Amniotic epithelial cell (primary cell): ENCODE measurements around the gene DNAJC5.
"Not testable (repeated sequence)": the region's sequence is repeated elsewhere in the genome, so short reads cannot be mapped to it uniquely, and the experiment has no call there.

Experiments used
- DNase-seq: peaks from one replicate; pipeline ENCODE4 v3.0.0-alpha.2; 2010; ENCODE audit warnings: low read depth

Gene DNAJC5

GRCh38 chr20:63955827-63956663 is 61.1 kb downstream of the DNAJC5 start, which contains the start of gene UCKL1:
Gene UCKL1 (minus strand): TSS chr20:63956416. CDS start chr20:63956372, 44 bp downstream.
- peak; percentile 85 for DNase-seq

DNA sequence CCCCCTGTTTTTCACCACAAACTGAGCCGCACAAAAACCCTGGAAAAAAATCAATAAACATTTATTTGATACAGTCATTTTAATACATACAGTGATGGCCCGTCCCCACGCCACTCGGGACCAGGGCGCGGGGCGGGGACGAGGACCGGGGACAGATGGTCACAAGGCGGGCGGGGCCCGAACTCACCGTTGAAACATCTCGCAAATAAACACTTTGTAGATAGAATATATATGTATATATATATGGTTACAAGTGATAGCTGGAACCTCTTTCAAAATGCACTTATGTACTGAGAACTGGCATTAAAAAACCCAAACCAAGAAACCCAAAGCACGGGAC is 61.7 kb downstream of the DNAJC5 start:
- no peak for DNase-seq

DNA sequence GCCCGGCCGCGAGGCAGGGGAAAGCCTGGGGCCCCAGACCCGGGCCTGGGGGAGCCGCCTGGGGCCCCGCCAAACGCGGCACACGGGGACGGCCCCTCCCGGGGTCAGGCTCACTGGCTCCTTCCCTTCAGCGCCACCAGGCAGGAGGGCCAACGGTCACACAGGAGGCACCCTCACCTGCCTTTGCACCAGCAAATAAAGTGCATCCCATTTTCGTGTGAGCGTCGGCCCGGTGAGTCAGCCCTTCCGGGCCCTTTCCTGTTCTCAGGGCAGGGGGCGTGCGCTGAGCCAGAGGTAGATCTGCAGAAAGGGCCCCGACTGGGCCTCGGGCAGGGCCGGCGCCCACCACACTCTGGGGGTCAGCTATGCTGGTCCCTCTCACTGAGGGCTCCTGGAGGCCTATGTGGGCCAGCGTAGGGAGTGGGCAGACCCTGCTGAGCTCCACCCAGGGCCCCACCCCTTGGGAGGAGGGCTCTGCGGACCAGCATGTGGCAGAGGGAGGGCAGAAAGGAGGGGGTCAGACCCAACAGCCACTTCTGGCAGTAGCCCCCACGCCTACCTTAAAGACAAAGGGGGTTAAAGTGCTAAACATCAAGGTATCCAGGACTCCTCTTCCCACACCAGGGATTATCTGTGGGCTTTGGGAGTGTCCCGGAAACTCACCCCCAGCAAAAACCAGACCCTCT is 62.2 kb downstream of the DNAJC5 start:
- peak; percentile 53 for DNase-seq

DNA sequence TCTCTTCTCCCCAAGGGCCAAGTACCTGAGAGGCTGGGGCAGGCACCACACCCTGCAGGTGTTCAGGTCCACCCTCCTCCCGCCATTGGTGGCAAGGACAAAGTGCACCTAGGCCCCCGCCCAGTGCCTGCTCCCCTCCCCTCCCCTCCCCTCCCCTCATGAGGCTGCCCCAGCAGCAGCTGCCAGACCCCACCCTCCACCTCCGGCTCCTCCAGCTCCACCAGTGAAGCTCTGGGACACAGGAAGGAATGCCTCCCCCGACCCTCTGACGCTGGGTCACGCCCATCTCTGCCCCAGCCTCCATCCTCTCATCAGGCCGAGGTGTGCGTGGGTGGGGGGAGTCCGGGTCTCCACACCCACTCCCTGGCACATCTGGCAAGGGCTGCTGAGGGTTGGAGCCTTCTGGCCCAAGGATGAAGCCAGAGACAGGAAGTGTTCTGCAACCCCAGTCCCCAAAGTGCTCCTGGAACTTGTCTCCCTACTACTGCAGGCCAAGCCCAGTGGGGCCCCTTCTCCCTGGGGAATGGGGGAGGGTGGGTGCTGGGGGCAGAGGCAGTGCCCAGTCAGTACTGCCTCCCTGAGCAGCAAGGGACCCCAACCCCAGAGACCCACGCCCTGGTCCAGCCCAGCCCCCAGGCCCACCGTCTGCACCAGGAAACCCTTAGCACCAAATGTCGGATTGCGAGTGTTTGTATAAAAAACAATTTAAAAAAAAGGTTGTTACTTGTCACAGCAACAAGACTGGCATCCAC is 62.9 kb downstream of the DNAJC5 start:
- DNase-seq, result peak; percentile 29

DNA sequence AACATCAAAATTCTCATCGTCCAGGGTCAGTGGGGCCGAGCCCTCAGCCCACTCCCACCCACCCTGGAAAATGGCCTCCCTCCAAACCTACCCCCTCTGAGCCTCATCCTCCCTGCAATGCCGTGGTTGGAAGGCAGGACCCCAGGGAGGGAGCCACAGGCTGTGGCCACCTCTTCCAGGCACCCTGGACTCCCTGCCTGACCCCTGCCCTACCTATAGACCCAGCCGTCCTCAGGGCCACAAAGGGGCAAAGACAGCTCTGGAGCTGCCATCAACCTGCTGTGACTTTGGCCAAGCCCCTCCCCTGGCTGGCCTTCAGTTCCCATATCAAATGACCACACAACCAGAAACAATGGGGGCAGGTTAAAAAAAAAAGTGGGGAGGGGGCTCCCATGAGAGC is 63.5 kb downstream of the DNAJC5 start:
- DNase-seq, result no peak

DNA sequence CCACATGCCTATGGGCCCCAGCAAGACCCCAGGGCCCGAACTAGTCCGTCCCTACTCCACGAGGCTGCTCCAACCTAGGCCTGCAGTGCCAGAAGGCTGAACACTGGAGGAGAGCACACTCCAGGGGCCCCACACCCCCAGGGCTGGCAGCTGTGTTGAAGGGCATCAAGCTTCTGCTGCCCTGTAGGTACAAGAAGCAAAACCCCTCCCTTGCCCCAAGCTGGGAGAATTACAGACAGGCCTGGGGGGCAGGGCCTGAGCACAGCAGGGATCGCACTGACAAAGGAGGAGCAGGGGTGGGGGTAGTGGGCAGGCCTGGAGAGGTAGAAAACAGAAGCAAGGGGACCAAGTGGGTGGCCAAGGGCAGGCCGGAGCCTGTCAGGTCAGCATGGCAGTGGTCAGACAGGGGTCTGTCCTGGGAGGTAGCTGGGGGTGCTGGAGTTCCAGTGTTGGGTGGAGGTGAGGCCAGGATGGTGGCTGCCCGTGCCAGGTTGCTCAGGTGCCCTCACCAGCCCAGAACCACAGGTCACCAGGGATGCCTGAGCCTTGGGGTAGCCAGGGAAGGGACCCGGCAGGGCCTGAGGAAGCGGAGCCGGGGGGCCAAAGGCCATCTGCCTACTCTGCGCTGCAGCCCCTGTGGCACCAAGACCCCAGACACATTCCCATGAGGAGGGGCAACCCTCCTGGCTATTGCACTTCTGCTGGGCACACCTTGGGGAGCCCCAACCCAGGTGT is 64.2 kb downstream of the DNAJC5 start:
- DNase-seq, result no peak

DNA sequence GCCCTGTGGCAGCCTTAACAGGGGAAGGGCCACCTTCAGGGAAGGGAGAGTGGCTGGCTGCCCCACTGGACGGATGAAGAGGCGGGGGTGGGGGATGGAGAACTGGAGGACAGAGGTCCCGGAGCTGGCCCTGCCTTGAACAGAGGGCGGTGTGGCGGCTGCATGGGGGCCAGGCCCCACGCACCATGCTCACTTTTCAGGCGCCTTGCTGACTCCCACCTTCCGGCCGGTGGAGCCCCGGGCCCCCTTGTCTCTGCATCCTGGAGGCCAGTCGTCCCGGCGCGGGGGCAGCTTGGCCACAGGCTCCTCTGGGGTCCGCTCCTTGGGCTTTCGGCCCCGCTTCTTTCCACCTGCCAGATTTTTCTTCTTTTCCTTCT is 64.8 kb downstream of the DNAJC5 start:
- no peak for DNase-seq

DNA sequence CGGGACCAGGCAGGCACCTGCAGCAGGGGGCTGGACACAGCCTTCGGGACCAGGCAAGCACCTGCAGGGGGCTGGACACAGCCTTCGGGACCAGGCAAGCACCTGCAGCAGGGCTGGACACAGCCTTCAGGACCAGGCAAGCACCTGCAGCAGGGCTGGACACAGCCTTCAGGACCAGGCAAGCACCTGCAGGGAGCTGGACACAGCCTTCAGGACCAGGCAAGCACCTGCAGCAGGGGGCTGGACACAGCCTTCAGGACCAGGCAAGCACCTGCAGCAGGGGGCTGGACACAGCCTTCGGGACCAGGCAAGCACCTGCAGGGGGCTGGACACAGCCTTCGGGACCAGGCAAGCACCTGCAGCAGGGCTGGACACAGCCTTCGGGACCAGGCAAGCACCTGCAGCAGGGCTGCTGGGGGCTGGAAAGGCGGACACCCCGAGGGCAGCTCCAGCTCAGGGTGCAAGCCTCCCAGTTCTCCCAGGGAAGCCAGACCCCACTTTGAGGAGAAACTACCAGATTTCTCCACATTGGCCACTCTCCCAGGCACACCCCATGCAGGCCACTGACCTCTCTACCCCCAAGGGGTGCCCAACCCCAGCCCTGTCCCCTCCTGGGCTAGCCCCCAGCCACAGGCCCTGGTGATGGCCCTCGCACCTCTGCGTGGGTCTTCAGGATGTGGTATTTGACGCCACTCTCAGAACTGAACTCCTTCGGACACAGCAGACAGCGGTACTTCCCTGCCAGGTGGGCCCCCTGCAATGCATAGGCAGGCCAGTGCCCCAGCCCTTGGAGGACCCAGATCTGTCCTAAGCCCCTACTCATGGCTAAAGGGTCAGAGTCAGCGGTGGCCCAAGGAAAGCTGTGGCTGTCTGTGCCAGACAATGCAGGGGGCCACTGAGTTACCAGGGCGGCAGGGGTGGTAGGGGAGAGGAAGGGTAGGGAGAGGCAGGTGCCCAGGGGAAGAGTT is 66.0 kb downstream of the DNAJC5 start:
- DNase-seq, result not testable (repeated sequence)

GRCh38 chr20:63961664-63962425 is 66.9 kb downstream of the DNAJC5 start:
- DNase-seq, result no peak

DNA sequence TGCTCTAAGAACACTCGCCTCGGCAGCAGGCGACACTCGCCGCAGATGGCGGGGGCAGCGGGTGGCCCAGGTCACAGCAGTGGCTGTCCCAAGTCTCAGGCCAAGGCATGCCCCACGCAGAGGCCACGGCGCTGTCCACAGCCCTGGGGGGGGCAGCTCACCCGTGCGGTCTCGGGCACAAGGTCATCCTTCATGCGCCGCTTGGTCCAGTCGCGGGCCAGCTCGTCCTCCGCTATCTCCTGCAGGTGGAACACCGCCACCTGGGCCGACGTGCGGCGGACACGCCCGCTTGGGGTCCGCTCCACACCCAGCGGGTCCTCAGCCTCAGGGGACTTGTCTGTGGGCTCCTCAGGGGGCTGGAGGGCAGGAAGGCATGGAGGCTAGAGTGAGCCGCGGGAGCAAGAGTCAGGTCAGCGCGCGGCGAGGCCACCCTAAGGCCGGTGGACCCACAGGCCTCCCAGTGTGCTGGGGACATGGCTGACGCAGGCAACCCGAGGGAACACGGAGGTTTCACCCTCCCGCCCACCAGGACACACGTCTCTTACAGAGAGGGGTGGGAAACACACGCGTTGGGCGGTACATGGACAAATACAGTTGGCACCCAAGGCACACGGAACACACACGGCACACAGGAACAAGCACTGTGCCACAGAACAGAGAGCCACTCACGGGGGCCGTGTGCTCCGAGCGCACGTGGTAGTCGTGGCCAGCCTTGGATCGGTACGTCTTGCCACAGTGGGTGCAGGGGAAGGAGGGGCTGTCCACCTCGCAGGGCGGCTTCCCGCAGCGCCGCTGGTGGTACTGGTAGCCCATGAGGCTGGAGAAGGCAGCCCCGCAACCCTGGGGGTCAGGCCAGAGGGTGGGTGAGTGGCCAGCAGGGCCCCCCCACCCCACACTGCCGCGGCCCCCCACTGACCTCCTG is 67.8 kb downstream of the DNAJC5 start:
- DNase-seq, result no peak

GRCh38 chr20:63963348-63963741 is 68.4 kb downstream of the DNAJC5 start:
- no peak for DNase-seq

- DNase-seq, result no peak
These were observed 68.9 kb downstream of the DNAJC5 start for GRCh38 chr20:63963784-63964301.

DNA sequence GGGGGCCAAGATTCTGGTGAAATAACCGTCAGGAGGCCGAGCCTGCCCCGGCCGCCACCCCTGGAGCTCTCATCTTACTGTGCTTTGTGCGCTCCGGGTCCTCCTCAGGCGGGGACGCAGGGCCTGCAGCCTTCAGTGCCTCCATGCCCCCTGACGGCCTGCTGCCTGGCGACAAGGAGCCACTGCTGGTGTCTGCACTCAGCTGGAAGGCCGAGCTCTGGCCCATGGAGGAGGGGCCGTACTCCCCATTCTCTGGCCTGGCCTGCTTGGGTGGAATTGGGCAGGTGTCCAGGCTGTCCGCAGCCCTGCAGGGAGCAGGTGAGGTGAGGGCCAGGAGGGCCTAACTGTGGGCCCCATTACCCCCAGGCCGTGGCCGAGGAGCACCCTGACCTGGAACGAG is 69.5 kb downstream of the DNAJC5 start:
- no peak for DNase-seq

DNA sequence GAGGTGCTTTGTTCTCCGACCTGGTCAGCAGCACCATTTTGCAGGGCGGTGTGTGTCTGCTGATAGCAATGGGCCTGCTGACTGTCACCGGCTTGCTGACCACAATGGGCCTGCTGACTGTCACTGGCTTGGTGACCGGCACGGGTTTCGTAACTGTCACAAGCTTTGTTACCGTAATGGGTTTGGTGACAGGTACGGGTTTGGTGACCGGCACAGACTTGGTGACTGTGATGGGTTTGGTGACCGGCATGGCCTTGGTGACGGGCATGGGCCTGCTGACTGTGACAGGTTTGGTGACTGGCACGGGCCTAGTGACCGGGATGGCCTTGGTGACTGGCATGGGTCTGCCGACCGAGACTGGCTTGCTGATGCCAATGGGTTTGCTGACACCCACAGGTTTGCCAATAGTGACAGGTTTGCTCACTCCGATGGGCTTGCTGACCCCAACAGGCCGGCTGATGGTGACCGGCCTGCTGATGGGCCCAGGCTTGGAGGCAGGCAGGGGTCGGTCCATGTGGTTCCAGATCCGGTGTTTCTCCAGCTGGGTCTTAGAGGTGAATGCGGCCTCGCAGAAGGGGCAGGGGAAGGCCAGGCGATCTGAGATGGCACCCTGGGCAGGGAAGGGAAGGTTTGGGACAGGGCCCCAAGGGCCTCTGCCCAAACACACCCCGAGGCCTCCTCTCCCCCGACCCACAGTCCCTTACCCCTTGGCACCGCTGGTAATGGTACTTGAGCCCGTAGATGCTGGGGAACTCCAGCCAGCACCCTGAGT is 71.4 kb downstream of the DNAJC5 start:
- DNase-seq, result no peak

DNA sequence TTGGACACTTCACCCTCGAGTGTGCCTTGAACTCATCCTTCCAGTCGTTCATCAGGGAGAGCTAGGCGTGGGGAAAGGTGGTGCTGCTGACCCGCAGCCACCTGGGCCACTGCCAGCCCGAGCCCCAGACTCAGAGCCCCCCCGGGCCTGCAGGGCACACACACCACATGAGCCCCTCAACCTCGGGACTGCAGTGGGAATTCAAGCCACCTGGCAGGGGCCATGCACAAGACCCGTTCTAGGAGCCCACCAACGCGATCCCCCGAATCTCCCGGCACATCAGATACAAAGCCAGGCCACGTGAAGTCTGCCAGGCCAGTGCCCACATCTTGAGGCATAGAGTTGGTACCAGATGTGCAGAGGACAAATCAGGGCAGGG is 72.0 kb downstream of the DNAJC5 start:
- DNase-seq, result no peak

GRCh38 chr20:63967330-63968135 is 72.6 kb downstream of the DNAJC5 start:
- no peak for DNase-seq
